Measurements from ENCODE around the gene KCNA10.

DNA sequence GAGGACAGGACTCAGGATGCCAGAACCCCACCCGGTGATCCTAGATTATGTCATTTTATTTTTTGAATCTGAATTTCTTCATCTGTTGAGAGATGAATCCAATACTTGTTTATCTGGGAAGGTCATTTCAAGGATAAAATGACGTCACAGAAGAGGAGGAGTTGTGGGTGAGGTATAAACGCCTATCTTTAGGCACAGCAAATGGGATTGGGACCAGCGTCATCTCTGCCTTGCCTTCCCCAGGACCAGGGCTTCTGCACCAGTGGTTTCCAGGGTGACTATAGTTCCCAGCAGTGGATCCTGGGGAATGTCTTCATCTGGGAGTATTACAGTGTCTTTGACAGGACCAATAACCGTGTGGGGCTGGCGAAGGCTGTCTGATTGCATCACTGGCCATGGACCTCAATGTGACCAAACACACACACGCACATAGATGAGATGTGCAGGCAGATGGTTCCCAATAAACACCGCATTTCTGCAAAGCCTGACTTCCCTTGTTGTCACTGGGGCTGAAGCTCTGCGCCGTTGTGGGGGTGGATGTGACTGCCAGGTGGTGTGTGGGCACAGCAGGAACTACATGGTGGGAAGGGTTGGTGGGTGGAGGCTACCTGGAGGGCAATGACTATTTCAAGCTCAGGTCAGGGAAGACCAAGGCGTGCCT lies 28.1 kb downstream of the KCNA10 start:
- TF ChIP-seq TAF1 (IDR thresholded peaks at IDR 0.05; ENCODE audit: borderline replicate concordance, low read depth, low read length) (no peak), POLR2A (IDR thresholded peaks at IDR 0.05; ENCODE audit: low read depth, low read length) (no peak), POLR2AphosphoS5 (IDR thresholded peaks at IDR 0.05; ENCODE audit: low read depth, low read length) (no peak)

All from GM12892 (cell line).